Choroid plexus epithelial cell (primary cell): ENCODE measurements around the gene DPP8.
A peak's percentile ranks its signal among the peaks of the same experiment; 100 is the strongest.

Source experiments
- DNase-seq: peaks from one replicate; pipeline ENCODE4 v3.0.0-alpha.2; 2010; ENCODE audit warnings: low read depth
- H3K4me3 ChIP-seq: 2 replicates; pipeline ENCODE4 v1.5.1; 2011; ENCODE audit warnings: low read depth, mild to moderate bottlenecking, control low read depth, low read length, moderate library complexity
- TF ChIP-seq, protein P1 (sequence below): conservative IDR thresholded peaks from 2 replicates; pipeline ENCODE4 v1.5.1; 2011; ENCODE audit warnings: low read depth, mild to moderate bottlenecking, control low read depth, inconsistent platforms, low read length, moderate library complexity

The DPP8 gene

DNA sequence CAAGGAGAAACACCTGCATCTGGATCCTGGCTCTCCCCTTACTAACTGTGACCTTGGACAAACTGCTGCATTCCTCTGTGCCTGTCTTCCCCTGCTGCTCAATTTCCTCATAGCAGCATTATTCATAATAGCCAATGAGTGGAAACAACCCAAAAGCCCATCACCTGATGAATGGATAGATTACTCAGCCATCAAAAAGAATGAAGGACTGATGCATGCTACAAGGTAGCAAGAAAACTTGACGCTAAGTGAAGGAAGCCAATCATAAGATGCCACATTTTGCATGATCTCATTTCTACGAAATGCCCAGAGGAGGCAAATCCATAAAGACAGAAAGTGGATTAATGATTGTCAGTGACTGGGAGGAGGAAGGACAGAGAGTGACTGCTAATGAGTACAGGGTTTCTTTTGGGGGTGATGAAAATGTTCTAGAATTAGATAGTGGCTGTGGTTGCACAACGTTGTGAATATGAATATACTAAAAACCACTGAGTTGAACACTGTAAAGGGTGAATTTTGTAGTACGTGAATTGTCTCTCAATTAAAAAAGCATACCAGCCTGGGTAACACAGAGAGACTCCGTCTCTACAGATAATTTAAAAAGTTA is 105.9 kb downstream of the DPP8 start:
- DNase-seq, result peak; percentile 57
- no peak overlapping the region for H3K4me3 ChIP-seq
- TF ChIP-seq, protein P1, sequence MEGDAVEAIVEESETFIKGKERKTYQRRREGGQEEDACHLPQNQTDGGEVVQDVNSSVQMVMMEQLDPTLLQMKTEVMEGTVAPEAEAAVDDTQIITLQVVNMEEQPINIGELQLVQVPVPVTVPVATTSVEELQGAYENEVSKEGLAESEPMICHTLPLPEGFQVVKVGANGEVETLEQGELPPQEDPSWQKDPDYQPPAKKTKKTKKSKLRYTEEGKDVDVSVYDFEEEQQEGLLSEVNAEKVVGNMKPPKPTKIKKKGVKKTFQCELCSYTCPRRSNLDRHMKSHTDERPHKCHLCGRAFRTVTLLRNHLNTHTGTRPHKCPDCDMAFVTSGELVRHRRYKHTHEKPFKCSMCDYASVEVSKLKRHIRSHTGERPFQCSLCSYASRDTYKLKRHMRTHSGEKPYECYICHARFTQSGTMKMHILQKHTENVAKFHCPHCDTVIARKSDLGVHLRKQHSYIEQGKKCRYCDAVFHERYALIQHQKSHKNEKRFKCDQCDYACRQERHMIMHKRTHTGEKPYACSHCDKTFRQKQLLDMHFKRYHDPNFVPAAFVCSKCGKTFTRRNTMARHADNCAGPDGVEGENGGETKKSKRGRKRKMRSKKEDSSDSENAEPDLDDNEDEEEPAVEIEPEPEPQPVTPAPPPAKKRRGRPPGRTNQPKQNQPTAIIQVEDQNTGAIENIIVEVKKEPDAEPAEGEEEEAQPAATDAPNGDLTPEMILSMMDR, result no peak

DNA sequence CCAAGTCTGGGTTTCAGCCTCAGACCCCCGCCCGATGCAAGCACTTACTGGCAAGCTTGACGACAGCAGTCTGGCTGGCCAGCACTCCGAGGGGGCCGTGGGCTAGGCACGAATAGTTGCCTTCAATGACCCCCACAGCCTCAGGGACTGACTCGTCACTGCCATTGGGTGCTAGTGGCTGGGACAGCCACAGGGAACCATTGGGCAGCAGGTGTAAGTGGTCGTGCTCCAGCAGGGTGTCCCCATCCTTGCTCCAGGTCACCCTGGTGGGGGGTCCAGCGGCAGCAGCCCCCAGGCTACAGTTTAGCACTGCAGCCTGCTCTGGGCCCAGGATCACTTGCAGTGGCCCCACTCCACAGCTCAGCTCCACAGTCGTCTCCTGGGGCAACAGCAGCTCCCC is 106.5 kb downstream of the DPP8 start:
- TF ChIP-seq, protein P1, result no peak

DNA sequence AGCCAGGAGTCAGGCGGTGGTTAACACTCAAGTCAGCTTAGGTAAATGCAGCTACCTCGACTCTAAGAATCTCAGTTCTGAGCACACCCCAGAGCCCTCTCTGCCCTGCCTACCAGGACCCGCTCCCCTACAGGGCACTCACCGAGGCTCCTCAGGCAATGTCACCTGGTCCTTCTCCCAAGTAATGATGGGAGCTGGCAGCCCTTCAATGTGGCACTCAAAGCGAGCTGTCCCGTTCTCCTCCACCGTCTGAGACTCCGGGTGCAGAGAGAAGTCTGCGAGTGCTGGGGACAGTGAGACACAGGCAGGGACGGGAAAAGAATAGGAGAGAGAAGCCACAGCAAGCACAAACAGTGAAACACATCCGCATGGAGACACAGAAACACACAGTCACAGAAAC is 107.5 kb downstream of the DPP8 start:
- TF ChIP-seq, protein P1, result no peak
- no peak overlapping the region for H3K4me3 ChIP-seq
- no peak for DNase-seq

More for the DNA sequence above, 106.5 kb downstream of the DPP8 start:
- no peak overlapping the region for H3K4me3 ChIP-seq
- no peak for DNase-seq

DNA sequence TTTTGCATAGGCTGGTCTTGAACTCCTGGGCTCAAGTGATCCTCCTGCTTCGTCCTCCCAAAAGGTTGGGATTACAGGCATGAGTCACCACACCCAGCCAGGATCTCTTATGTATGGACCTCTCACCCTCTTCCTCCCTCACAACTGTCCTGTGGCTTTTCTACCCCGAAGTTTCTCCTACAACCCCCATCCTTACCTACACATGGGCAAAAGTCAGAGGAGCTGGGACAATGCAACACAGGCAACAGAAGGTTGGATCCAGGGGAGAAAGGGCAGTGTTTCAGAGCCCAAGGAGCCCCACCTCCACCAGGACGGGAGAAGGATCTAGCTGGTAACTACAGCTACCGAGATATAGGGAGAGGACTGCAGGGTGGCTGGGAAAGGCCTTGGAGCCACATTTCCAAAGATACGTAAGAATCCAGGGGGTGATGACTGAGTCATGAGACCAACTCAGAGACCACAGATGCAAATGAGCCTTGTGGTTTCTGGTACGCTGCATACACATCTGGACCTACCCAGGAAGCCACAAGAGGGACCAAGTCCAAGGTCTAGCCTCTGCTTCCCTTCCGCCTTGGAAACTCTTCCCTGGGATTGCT is 108.4 kb downstream of the DPP8 start:
- H3K4me3 ChIP-seq, result no peak overlapping the region
- DNase-seq, result peak; percentile 96
- TF ChIP-seq, protein P1, result peak; percentile 30

DNA sequence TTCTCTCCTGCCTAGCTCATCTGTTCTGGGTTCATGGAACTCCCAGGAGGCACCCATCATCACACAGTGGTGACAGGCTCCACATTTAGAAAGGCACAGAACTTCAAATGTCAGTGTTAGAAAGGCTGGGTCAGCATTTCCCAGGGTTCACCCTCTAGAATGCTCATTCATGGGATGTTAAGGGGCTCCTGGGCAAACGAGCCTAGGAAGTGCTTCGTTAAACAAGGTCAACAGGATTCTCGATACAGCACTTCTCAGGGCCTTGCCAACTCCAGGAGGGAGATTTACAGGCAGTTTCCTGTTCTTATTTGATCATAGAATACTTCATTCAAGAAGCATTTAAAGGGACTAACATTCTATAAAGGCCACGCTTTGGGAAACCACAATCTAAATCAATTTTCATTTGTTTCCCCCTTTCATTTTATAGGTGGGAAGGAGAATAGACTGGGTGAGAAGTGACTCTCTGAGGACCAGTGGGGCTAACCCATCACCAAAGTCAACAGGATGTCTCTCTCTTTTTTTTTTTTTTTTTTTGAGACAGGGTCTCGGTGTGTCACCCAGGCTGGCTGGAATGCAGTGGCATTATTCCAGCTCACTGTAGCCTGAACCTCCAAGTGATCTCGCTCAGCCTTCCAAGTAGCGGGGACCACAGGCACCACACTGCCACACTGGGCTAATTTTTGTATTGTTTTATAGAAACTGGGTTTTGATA is 109.0 kb downstream of the DPP8 start:
- H3K4me3 ChIP-seq, result no peak overlapping the region
- DNase-seq, result peak; percentile 60
- TF ChIP-seq, protein P1, result no peak

DNA sequence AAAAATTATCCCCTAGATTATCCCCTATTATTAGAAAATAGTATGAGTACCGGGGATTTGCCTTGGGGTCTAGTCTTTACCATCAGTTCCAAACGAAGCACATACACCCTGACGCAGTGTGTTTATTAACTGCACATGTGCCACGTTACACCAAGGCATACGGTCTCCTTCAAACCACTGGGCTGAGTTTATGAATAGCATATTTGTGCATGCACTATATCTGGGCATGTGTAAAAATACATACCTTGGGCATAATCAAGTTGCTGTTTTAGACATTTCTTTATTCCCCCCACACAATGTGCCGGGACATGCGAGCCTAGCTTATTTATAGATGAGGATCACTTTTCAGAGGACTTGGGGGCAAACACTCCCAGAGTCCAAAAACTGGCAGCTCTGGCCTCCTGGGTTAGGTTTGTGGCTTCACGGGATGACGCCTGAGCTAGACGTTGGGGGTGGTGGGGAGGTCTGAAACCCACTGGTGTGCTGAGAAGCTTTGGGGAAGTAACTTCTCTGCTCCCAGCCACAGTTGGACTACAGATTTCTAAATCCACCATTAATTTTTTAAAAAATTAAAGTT is 111.0 kb downstream of the DPP8 start:
- H3K4me3 ChIP-seq, result no peak overlapping the region
- DNase-seq, result no peak
- TF ChIP-seq, protein P1, result no peak
